ENCODE measurements around the gene CDH23.

Gene CDH23

GRCh38 chr10:71744897-71745663, 348.4 kb downstream of the CDH23 start:
- DNase-seq (ENCODE audit: low read depth), result no peak
- no peak overlapping the region for H3K4me3 ChIP-seq (ENCODE audit: low read depth, low read length)

GRCh38 chr10:71745664-71746250, 349.0 kb downstream of the CDH23 start:
- no peak for DNase-seq (ENCODE audit: low read depth)
- H3K4me3 ChIP-seq (ENCODE audit: low read depth, low read length), result no peak overlapping the region

- DNase-seq (ENCODE audit: low read depth), result no peak
- H3K4me3 ChIP-seq (ENCODE audit: low read depth, low read length), result no peak overlapping the region
These were observed 349.8 kb downstream of the CDH23 start for GRCh38 chr10:71746344-71747037.

GRCh38 chr10:71747039-71747531, 350.4 kb downstream of the CDH23 start:
- DNase-seq (ENCODE audit: low read depth), result no peak
- no peak overlapping the region for H3K4me3 ChIP-seq (ENCODE audit: low read depth, low read length)

GRCh38 chr10:71747551-71748523, 351.1 kb downstream of the CDH23 start:
- H3K4me3 ChIP-seq (ENCODE audit: low read depth, low read length), result no peak overlapping the region
- no peak for DNase-seq (ENCODE audit: low read depth)

GRCh38 chr10:71748671-71749191, 352.0 kb downstream of the CDH23 start:
- H3K4me3 ChIP-seq (ENCODE audit: low read depth, low read length), result no peak overlapping the region
- no peak for DNase-seq (ENCODE audit: low read depth)

- no peak overlapping the region for H3K4me3 ChIP-seq (ENCODE audit: low read depth, low read length)
- DNase-seq (ENCODE audit: low read depth), result no peak
These were observed 352.7 kb downstream of the CDH23 start for GRCh38 chr10:71749396-71749795.

GRCh38 chr10:71750124-71750841, 353.6 kb downstream of the CDH23 start:
- no peak for DNase-seq (ENCODE audit: low read depth)
- H3K4me3 ChIP-seq (ENCODE audit: low read depth, low read length), result no peak overlapping the region

- H3K4me3 ChIP-seq (ENCODE audit: low read depth, low read length), result no peak overlapping the region
- DNase-seq (ENCODE audit: low read depth), result no peak
These were observed 354.3 kb downstream of the CDH23 start for GRCh38 chr10:71750986-71751385.

- H3K4me3 ChIP-seq (ENCODE audit: low read depth, low read length), result no peak overlapping the region
- no peak for DNase-seq (ENCODE audit: low read depth)
These were observed 354.9 kb downstream of the CDH23 start for GRCh38 chr10:71751515-71752224.

GRCh38 chr10:71752391-71753090, 355.8 kb downstream of the CDH23 start:
- DNase-seq (ENCODE audit: low read depth), result no peak
- no peak overlapping the region for H3K4me3 ChIP-seq (ENCODE audit: low read depth, low read length)

GRCh38 chr10:71753091-71753959, 356.6 kb downstream of the CDH23 start:
- H3K4me3 ChIP-seq (ENCODE audit: low read depth, low read length), result no peak overlapping the region
- no peak for DNase-seq (ENCODE audit: low read depth)

- DNase-seq (ENCODE audit: low read depth), result no peak
- no peak overlapping the region for H3K4me3 ChIP-seq (ENCODE audit: low read depth, low read length)
These were observed 357.3 kb downstream of the CDH23 start for GRCh38 chr10:71753960-71754505.

- no peak for DNase-seq (ENCODE audit: low read depth)
- H3K4me3 ChIP-seq (ENCODE audit: low read depth, low read length), result no peak overlapping the region
These were observed 357.8 kb downstream of the CDH23 start for GRCh38 chr10:71754562-71754961.

GRCh38 chr10:71755179-71755879, 358.6 kb downstream of the CDH23 start:
- DNase-seq (ENCODE audit: low read depth), result no peak
- H3K4me3 ChIP-seq (ENCODE audit: low read depth, low read length), result no peak overlapping the region

All from skeletal muscle cell (primary cell).